ENCODE results near the gene BRIP1.

The BRIP1 gene

DNA sequence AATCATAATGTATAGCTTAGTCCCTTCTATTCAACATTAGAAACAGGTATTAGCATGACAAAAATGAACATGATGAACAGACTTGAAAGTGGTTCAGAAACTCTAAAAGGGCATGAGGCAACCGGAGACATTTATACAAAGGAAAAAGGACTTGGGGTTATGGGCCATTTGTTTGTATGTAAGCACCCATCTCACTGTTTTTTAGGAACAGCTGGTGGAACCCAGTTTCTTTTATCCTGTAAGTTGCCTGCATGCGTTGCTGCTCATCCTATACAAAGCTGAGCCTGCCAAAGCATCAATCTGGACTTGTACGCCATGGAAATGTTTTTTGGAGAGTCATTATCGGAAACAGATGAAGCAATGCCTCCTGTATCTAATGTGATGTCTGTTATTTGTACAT, 200.0 kb downstream of the BRIP1 start:
- no peak for DNase-seq (ENCODE audit: low read depth in 2 of 2)

DNA sequence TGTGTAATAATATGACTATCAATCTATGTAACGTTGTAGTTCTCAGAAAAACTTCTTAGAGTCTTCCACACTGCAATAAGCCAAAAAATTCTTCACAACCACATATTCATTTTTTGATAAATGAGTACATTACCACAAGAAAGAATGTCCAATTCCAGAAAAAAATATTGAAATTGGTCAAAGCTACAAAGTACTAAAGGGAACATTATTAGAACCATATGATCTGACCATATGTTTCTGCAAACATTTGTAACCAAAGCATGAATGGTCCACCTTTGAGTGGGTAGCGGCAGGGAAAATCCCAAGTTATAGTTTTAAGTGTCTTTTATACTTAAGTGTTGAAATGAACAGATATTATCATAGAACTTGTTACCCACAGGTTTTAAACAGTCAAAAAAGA, 200.6 kb downstream of the BRIP1 start:
- DNase-seq (ENCODE audit: low read depth in 2 of 2): no peak

- no peak for DNase-seq (ENCODE audit: low read depth in 2 of 2)
Measured at GRCh38 chr17:61662186-61662585, 201.1 kb downstream of the BRIP1 start.

DNA sequence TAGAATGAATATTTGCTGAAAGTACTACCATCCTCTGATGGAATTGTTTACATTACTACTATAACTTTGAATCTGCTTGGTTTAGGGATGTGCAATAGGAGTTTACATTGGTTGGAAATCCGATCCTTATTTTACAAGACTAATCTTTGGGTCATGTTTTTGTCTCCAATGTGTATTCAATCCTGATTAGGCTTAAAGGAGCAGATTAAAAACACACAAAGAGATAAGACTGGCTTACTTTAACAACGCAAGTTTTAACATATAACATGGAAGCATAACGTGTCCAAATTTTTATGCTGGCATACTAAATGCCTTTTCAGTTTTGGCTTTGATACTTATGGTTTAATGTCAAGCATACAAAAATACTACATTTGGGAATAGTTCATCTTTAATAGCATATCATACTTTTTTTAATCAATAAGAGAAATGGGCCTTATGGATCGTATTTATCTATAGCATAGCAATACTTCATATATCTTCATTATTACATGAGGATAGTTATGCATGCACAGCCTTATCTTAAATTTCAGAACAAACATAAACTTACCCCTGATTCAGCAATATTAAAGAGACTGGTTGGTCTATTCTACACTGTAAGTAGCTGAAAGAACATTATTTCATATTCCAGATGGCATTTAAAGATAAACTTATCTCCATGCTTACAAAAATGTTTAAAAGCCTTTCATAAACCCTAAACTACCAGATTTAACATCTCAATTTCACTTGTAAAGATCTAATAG, 202.4 kb downstream of the BRIP1 start:
- DNase-seq (ENCODE audit: low read depth in 2 of 2): no peak

DNA sequence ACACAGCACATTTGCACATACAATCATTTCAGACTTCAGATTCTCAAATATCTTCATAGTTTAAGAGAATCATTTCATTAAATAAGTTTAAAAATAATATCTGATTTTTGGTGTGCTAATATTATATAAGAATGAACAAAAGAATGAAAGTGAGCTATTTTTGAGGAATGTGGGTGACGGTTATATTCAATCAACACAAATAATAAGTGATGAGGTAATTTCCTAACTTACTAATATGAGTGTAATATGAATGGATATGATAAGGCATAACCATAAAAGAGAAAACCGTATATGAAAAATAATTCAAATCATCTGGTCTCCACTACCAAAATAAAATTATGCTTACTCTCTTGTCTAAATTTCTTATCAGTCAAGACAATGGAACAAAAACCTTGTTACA, 203.9 kb downstream of the BRIP1 start:
- DNase-seq (ENCODE audit: low read depth in 2 of 2): no peak

DNA sequence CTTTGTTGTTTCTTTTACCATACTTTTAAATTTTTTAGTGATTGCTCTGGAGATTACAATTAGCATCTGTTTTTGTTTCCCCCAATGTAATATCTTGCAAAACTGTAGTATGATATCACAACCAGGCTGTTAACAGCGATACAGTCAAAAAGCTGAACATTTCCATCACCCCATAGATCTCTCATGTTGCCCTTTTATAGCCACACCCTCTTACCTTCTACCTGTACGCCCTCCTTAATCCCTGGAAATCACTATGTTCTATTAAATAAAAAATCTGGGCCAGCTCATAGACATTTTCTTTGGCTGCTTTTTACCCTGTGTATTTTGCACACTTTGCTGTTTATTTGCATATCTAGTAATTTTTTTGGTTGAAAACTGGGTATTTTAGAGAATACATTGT, 205.1 kb downstream of the BRIP1 start:
- DNase-seq (ENCODE audit: low read depth in 2 of 2): no peak

GRCh38 chr17:61657338-61657737, 206.0 kb downstream of the BRIP1 start:
- no peak for DNase-seq (ENCODE audit: low read depth in 2 of 2)

- no peak for DNase-seq (ENCODE audit: low read depth in 2 of 2)
Measured at GRCh38 chr17:61656721-61657217, 206.6 kb downstream of the BRIP1 start.

- DNase-seq (ENCODE audit: low read depth in 2 of 2): no peak
Measured at GRCh38 chr17:61650749-61651148, 212.6 kb downstream of the BRIP1 start.

- DNase-seq (ENCODE audit: low read depth in 2 of 2): no peak
Measured at GRCh38 chr17:61648587-61648986, 214.7 kb downstream of the BRIP1 start.

DNA sequence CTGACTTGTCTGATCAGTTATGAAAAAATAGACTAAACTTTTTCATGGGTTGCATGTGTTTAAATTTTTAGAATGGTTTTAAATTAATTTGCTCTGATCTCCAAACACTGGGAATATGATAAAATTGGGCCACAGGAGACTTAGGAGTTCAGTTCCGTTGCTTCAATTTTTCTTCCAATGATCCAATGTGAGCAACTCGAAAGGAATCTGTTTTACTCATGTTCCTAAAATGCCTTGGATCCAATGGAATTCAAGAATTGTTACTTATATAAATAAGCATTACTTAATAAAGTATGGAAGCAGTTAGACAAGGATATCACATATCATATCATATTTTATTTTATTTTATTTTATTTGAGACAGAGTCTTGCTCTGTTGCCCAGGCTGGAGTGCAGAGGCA, 216.3 kb downstream of the BRIP1 start:
- no peak for DNase-seq (ENCODE audit: low read depth in 2 of 2)

DNA sequence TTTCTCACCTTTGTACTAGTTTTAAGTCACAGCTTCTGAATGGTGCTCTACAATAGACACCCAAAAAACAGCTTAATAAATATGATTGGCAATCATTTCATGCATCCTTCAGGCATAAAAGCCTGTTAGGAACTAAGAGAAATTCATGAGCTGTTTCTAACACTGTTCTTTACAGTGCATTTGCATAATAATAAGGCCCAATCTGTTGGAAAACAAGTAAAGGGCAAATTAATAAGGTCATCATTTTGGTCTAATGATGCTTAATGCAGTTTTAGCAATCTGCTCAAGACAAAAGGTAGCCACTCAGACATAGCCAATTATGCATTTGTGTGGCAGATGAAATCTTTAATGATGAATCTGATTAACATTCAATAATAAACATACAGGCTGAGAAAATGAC, 216.8 kb downstream of the BRIP1 start:
- no peak for DNase-seq (ENCODE audit: low read depth in 2 of 2)

- no peak for DNase-seq (ENCODE audit: low read depth in 2 of 2)
Measured at GRCh38 chr17:61645920-61646319, 217.4 kb downstream of the BRIP1 start.

GRCh38 chr17:61644800-61645774, 218.2 kb downstream of the BRIP1 start:
- no peak for DNase-seq (ENCODE audit: low read depth in 2 of 2)

- DNase-seq (ENCODE audit: low read depth in 2 of 2): no peak
Measured at GRCh38 chr17:61642768-61643167, 220.6 kb downstream of the BRIP1 start.

GRCh38 chr17:61641715-61642114, 221.6 kb downstream of the BRIP1 start:
- no peak for DNase-seq (ENCODE audit: low read depth in 2 of 2)

DNA sequence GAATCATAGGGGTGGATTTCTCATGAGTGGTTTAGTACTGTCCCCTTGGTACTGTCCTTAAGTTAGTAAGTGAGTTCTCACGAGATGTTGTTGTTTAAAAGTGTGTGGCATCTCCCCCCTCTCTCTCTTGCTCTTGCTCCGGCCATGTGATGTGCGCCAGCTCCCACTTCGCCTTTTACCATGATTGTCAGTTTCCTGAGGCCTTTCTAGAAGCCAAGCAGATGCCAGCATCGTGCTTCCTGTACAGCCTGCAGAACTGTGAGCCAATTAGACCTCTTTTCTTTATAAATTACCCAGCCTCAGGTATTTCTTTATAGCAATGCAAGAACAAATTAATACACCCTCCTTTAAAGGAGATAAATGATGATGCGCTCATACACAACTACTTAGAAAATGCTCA, 222.2 kb downstream of the BRIP1 start:
- no peak for DNase-seq (ENCODE audit: low read depth in 2 of 2)

DNA sequence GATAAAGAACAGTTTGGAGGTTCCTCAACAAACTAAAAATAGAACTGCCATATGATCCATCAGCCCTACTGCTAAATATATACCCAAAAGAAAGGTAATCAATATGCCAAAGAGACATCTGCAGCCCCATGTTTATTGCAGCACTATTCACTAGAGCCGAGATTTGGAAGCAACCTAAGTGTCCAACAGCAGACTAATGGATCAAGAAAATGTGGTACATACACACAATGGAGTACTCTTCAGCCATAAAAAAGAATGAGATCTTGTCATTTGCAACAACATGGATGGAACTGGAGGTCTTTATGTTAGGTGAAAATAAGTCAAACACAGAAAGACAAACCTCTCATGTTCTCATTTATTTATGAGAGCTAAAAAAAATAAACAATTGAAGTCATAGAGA, 223.5 kb downstream of the BRIP1 start:
- no peak for DNase-seq (ENCODE audit: low read depth in 2 of 2)

GRCh38 chr17:61638087-61638486, 225.2 kb downstream of the BRIP1 start:
- no peak for DNase-seq (ENCODE audit: low read depth in 2 of 2)

GRCh38 chr17:61635913-61636432, 227.4 kb downstream of the BRIP1 start:
- peak in 1 of 2 donors; percentile 16 for DNase-seq (ENCODE audit: low read depth in 2 of 2)

DNA sequence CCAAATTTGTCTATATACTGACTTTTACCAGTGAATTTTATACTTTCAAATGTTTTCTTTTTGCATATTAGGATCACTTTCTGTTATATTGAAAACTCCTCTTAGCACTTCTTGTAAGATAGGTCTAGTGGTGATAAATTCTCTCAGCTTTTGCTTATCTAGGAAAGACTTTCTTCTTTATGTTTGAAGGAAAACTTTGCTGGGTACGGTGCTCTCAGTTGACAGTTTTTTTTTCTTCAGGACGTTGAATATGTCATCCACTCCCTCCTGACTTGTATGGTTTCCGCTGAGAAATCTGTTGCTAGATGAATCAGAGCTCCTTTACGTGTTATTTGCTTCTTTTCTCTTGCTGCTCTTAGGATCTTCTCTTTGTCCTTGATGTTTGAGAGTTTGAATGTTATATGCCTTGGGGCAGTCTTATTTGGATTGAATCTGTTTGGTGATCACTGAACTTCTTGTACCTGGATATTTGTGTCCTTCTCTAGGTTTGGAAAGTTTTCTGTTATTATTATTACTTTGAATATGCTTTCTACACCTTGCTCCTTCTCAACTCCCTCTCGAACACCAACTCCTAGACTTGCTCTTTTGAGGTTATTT, 228.3 kb downstream of the BRIP1 start:
- DNase-seq (ENCODE audit: low read depth in 2 of 2): no peak

GRCh38 chr17:61634011-61634539, 229.3 kb downstream of the BRIP1 start:
- DNase-seq (ENCODE audit: low read depth in 2 of 2): no peak

Data from stimulated activated CD4-positive, alpha-beta T cell treated with anti-CD3 and anti-CD28 coated beads, Interleukin-1b, Interleukin-23, amount 100 ng/mL, for 1 hour (primary cell).